M059J (cell line): ENCODE measurements around the gene LRRC41. TPM values are rescaled to one million over a fixed set of nuclear protein-coding genes. Genes with fewer than 3 reads are reported as not detected.
A peak's percentile ranks its signal among the peaks of the same experiment; 100 is the strongest.
"Not testable (repeated sequence)": the region's sequence is repeated elsewhere in the genome, so short reads cannot be mapped to it uniquely, and the experiment has no call there.

Experiments
- DNase-seq: peaks from one replicate; pipeline ENCODE4 v3.0.0-alpha.2; 2012; ENCODE audit warnings: low read depth
- total RNA-seq: library from RNA; depleted of rRNA; stranded (reverse); fragments of >200 nt; shearing (Covaris generic); gene quantifications from 2 replicates; pipeline ENCODE4 v1.2.3, GENCODE V29; 2014

LRRC41 gene
- total RNA-seq, 1 experiment from 2014 or later, result 74.4 TPM

DNA sequence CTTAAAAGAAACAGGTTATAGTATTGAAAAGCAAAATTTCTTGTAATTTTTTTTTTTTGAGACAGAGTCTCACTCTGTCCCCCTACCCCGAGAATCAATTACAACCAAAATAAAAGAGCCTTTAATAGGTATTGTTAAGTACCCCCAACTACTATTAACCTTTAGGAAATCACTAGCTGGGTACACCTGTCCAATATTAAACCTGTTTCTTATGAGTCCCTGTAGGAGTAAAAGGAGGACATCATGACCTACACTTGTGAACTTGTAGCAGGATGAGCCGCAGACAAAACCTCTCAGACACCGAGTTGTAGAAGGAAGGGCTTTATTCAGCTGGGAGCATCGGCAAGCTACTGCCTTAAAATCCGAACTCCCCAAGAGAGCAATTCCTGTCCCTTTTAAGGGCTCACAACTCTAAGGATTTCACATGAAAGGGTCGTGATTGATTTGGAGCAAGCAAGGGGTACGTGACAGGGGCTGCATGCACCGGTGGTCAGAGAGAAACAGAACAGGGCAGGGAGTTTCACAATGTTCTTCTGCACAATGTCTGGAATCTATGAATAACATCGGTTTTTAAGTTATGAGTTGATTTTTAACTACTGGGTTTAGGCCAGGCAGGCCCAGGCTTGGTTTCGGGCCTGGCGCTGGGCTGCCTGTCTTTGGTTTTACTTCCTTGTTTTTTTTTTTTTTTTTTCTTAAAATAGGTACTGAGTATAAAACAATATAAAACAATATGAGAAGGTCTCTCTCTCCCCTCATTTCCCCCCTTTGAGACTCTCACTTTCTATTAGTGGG lies 22.1 kb upstream of the LRRC41 start:
- not testable (repeated sequence) for DNase-seq

DNA sequence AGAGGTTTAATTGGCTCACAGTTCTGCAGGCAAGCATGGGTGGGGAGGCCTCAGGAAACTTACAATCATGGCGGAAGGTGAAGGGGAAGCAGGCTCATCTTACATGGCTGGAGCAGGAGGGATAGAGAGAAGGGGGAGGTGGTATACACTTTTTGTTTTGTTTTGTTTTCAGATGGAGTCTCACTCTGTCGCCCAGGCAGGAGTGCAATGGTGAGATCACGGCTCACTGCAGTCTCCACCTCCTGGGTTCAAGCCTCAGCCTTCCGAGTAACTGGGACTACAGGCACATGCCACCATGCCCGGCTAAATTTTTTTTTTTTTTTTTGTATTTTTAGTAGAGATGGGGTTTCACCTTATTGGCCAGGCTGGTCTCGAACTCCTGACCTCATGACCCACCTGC lies 18.8 kb upstream of the LRRC41 start:
- not testable (repeated sequence) for DNase-seq

- not testable (repeated sequence) for DNase-seq
Measured at GRCh38 chr1:46319960-46320914, 16.8 kb upstream of the LRRC41 start.

GRCh38 chr1:46319301-46319700 lies 15.9 kb upstream of the LRRC41 start:
- DNase-seq, result not testable (repeated sequence)

DNA sequence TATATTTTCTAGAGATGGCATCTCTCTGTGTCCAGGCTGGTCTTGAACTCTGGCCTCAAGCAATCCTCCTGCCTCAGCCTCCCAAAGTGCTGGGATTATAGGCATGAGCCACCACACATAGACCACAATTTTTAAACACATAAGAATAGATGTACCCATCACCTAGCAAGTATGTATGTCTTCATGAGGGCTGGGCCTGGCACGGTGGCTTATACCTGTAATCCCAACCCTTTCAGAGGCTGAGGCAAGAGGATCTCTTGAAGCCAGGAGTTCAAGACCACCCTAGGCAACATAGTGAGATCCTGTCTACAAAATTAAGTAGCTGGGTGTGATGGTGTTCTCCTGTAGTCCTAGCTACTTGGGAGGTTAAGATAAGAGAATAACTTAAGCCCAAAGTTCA lies 13.9 kb upstream of the LRRC41 start:
- no peak for DNase-seq

- peak; percentile 46 for DNase-seq
Measured at GRCh38 chr1:46315669-46316403, 12.4 kb upstream of the LRRC41 start.

DNA sequence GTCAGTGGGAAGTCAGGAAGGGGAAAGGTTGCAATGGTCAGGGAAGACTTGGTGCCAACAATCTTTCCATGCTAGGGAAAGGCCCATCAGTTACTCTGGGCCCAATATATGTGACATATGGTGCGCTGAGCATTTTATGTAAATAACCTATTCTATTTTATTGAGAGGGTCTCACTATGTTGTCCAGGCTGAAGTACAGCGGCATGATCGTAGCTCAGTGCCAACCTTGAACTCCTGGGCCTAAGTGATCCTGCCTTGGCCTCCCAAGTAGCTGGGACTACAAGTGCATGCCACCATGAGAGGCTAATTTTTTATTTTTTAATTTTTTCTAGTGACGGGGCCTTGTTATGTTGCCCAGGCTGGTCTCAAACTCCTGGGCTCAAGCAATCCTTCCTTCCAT lies 6.9 kb upstream of the LRRC41 start:
- DNase-seq, result no peak

GRCh38 chr1:46309401-46310159 lies 6.2 kb upstream of the LRRC41 start:
- no peak for DNase-seq

DNA sequence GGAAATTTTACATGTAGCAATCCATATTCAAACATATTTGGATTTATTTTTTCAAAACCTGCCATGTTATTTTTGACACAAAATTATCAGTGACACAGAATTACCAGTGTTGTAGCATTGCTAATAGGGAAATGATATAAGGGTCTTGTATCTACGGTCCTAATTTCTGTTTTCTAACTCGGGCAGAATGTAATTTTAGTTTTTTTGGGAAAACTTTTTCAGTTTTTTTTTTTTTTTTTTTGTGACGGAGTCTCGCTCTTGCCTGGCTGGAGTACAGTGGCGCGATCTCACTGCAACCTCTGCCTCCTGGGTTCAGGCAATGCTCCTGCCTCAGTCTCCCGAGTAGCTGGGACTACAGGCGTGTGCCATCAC lies 2.7 kb upstream of the LRRC41 start:
- DNase-seq, result no peak

- peak; percentile 25 for DNase-seq
Measured at GRCh38 chr1:46303872-46304326, 483 bp upstream of the LRRC41 start.

DNA sequence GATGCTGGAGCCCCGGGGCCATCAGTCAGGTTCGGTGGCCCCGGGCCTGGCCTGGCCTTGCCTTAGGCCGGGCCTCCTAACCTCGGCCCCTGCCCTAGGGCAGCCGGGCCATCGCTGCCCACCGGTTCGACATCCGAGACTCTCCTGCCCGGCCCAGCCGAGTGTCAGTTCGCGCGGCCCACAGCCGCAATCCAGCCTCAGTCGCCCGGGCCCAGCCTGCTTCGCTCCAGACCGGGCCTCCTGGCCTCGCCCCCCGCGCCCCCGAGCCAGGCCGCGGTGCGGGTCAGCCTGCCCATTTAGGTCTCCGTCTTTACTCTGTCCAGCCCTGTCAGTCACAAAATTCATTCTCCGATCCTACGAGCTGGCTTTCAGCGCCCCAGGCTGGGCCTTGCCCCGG lies 777 bp downstream of the LRRC41 start:
- DNase-seq, result peak; percentile 36

- DNase-seq, result peak; percentile 58
Measured at GRCh38 chr1:46301808-46302640, 1.4 kb downstream of the LRRC41 start.

DNA sequence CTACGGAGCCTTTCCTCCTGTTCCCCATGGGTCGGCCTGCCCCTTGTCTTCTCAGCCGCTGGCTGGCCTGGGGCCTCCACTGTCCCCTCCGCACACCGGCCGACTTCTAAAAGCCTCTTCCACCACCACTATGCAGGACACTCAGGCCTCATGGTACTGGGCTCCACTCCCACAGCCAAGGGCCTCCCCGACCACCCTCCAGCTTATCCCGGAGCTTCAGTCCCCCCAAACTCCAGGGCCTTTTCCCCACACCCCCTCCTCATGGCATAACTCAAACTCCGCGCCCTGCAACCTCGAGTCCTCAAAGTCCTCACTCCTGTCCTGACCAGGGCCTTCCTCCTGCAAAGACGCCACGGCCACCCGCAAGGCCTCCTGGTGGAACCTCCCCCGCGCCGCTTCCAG lies 2.0 kb downstream of the LRRC41 start:
- no peak for DNase-seq

DNA sequence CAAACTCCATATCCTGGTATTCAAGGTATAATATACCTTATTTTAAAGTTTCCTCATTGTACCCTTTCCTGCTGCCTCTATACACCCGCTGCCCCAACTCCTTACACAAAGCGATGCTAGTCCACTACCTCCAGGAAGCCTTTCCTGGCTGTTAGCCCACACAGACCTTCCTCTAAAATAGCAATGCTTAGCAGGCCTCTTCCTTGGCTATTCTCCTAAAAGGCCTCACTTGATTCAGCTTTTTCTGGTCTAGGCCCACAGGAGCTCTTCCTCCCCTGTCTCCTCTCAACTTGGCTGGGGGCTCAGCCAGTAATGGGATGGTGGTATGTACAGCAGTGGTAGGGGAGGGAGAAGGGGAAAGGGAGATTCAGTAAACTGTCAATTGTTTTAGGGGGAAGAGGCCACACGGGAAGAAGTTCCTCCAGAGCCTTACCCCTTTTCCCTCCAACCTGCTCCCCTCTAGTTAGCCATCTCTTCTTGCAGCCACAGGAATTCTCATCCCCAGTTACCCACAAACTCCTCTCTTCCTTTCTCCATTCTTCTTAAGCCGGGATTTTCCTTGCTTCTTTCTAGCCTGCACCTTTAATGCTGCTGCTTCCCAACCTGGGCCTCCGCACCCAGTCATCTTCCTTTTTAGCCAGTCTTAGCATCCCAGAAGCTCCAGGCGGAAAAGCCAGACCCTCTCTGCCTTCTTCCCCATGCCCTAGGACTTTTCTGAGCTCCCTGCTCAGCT lies 2.6 kb downstream of the LRRC41 start:
- DNase-seq, result no peak

- DNase-seq, result no peak
Measured at GRCh38 chr1:46298387-46298786, 5.0 kb downstream of the LRRC41 start.

DNA sequence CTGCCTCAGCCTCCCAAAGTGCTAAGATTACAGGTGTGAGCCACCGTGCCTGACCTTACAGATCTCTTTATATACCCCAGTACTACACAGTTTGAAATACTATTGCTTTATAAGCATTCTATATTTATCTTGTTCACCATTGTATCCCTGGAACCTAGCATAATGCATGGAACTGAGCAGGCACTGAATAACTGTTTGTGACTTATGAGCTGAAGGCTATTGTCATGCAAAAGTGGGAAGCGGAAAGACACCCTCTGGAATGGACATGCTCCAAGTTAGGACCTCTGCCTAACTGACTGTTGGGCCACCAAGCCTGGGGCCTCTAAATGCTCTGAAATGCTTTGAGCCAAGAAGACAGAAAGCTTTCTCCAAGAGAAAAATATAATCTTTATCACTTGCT lies 8.1 kb downstream of the LRRC41 start:
- DNase-seq, result no peak

- DNase-seq, result no peak
Measured at GRCh38 chr1:46289976-46290375, 13.4 kb downstream of the LRRC41 start.

GRCh38 chr1:46289134-46289494 lies 14.3 kb downstream of the LRRC41 start:
- DNase-seq, result no peak

GRCh38 chr1:46288485-46289133 lies 14.8 kb downstream of the LRRC41 start:
- peak; percentile 49 for DNase-seq
